EL (cell line): ENCODE data around the gene NMNAT2.
"Not testable (repeated sequence)": the region's sequence is repeated elsewhere in the genome, so short reads cannot be mapped to it uniquely, and the experiment has no call there.

Source experiments
- DNase-seq: peaks from one replicate; pipeline ENCODE4 v3.0.0-alpha.2; 2016

NMNAT2 gene

DNA sequence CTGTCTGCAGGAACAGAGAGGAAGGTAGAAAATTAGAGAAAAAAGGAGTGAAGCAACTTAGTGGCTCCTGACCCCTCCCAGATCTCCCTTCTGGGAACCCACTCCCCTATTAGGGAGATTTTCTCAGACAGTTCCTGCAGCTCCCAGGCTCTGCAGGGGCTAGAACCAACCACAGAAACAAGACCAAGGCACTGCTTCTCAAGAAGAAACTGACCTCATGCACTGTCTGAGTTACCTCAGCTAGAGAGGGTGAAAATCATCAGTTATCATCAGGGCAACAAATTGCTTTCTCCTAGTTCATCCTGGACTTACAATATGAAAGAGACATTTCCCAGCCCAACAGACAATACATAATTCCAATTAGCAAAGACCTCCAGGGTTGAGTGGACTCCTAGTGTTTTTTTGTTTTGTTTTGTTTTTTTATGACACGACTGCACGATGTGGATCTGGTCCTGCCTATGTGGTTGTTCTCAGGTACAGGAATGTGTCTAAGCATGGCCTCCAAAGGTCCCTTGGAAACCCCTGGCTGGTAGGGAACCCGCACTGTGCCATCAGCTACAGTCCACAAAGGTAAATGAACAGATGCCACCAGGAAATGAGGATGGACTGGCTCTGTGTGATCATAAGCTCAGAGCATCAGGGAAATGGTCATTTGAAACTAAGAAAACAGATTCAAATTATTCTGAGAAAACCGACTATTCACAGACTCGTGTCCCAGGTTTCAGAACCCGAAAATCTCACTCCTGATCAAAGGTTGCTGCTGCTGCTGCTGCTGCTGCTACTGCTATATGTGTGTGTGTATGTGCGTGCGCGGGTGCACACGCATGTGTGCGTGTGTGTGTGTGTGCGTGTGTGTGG, 166.8 kb downstream of the NMNAT2 start:
- no peak for DNase-seq

DNA sequence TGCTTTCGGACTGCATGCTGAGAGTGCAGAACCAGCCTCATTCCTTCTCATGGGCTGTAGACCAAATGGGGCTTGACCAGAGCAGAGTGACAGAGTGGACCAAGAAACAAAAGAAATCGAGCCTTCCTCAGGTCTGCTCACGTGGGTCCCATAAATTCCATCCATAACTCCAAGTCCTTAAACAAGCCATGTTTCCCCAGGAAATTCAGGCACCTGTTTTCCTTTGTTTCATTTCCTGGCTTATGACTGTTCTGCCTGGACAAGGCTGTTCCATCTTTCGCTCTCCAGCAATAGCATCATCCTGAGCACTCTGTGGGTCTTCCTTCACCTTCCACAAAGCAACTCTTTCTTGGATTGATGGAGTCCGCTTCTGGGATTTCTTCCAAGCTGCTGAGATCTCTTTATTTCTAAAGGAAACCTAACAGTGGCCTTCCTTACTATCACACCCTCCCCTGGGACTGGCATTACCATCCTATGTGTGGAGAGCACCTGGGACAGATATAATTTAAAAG, 168.2 kb downstream of the NMNAT2 start:
- no peak for DNase-seq

DNA sequence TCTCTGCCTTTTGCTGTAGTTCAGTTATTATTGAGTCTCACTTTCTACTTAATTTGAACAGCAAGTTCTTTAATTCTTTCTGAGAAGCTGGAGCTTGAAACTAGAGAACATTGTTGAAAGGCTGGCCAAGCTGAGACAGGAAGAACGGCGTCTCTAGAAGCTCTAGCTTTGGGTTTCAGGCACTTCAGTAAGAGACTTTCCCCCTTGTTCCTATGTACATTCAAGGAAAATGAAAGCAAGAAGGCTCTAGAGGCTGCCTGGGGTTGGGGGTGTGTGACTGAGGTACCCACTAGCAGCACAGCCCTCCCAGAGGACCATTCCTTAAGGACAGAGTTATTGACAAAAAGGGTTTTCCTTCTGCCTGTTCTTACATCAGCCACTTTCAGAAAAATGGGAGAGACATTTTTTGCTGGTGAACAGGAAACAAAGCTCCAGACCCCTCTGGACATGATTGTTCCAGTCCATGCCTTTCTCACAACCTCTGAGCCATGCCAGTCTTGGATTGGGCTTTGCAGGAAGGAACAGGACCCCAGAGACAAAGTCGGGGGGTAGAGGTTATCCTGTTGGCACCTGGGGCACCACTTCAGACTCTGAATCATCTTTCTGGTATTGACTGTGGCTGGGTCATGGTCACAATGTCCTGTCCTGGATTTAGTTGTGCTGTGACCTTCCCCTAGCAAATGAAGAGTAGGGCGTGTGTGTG, 169.0 kb downstream of the NMNAT2 start:
- DNase-seq: no peak

DNA sequence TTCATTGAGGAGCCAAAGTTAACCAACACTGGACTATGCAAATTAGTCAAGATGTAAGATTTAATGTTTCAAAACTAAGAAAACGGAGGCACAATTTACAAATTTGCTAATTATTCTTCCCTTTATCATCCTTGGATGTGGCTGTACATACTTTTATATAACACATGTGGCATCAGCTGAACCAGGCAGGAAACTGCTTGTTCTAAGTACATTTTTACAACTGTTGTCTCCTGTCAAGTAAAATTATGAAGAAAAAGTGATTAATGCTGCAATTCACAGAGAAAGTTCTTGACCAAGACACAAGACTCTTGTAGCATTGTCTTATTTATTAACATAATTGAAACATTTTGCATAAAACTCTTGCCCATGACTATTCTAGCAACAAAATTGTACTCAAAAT, 170.2 kb downstream of the NMNAT2 start:
- no peak for DNase-seq

DNA sequence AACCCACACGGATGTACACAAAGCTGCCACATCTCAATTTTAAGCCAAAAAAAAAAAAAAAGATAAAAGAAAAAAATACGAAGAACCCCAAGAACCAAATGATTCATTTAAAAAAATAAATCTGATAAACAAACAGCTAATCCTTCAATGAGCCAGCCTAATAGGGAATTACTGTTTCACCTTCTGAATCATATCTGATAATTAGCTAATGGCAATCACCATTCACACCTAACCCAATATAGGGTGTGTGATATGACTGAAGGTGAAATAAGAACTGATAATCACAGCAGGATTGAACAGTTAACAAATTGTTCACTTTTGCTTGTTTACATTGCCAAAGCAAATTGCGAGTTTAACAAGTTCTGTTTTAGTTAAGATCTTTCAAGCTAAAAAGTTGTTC, 170.7 kb downstream of the NMNAT2 start:
- DNase-seq: no peak

DNA sequence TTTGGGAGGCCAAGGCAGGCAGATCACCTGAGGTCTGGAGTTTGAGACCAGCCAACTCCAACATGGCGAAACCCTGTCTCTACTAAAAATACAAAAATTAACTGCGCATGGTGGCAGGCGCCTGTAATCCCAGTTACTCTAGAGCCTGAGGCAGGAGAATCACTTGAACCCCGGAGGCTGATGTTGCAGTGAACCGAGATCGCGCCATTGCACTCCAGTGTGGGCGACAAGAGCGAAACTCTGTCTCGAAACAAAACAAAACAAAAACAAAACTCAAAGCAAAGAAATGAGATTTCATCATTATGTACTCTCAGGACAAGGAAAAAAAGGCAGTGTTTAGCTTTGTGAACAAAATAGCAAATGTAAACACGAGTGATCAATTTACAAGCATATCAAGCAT, 171.1 kb downstream of the NMNAT2 start:
- no peak for DNase-seq

DNA sequence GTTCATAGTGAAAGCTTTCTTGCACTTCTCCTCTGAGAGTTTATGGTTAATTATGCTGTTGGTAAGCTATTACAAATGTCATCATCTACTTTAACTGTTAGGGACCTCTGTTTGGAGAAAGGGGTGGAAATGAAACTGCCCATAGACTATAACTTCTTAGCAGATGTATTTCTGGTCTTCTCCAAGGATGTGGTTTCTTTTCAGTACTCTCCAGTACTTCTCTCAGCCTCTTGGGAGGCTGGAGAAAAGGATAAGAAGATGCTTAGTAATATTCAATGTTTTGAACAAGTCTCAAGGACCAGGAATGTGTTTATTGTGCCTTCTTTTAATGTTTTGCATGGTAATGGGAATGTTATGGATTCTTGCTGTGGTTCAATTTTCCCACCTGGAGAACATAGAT, 171.7 kb downstream of the NMNAT2 start:
- DNase-seq: no peak

DNA sequence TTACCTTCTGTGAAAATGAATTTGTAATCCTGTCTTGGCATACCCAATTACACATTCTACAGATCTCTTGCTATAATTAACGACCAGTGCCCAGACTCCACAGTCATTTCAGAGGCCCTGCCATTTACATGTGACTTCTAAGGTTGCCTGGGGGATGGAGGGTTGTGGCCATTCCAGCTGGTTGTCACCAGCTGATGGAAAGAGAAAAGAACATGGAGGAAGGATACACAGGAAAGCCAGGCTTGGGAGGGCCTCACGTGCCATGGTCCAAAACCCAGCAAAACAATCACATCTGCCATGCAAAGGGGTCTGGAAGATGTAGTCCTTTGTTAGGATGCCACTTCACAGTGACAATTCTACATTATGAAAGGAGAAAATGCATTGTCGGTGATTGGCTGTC, 172.8 kb downstream of the NMNAT2 start:
- DNase-seq: no peak

DNA sequence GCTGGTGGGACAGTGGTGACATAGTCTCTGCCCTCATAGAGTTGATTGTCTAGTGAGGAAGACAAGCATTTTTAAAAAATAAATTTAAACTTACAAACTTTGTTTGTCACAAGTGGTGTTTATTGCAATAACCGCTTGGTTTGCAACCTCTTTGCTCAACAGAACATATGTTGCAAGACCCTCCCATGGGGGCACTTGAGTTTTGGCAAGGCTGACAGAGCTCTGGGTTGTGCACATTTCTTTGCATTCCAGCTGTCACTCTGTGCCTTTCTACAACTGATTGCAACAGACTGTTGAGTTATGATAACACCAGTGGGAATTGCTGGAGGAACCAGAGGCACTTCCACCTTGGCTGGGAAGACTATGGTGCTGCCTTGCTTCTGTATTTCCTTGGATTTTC, 173.7 kb downstream of the NMNAT2 start:
- DNase-seq: peak; percentile 18

DNA sequence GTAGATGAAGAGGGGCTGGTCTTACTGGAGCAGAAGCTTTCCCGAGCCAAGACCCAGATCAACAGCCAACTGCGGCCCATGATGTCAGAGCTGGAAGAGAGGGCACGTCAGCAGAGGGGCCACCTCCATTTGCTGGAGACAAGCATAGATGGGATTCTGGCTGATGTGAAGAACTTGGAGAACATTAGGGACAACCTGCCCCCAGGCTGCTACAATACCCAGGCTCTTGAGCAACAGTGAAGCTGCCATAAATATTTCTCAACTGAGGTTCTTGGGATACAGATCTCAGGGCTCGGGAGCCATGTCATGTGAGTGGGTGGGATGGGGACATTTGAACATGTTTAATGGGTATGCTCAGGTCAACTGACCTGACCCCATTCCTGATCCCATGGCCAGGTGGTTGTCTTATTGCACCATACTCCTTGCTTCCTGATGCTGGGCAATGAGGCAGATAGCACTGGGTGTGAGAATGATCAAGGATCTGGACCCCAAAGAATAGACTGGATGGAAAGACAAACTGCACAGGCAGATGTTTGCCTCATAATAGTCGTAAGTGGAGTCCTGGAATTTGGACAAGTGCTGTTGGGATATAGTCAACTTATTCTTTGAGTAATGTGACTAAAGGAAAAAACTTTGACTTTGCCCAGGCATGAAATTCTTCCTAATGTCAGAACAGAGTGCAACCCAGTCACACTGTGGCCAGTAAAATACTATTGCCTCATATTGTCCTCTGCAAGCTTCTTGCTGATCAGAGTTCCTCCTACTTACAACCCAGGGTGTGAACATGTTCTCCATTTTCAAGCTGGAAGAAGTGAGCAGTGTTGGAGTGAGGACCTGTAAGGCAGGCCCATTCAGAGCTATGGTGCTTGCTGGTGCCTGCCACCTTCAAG, 174.8 kb downstream of the NMNAT2 start:
- no peak for DNase-seq

DNA sequence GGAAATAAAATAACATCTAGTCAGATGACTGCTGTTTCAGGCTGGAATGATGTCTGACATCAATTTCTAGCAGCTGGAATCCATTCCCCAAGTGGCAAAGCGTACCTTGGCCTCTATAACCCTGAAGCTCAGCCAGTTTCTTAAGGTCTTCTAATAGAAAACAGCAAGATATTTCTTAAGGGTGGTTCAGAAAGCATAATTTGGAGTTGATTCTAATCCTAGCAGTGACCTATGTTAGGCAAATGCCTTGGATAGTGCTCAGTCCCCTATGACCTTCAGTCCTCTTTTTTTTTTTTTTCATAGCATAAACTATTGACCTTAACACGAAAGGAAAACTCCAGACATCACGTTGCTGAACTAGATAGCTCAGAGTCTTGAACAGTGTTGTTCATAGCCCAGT, 175.6 kb downstream of the NMNAT2 start:
- no peak for DNase-seq

DNA sequence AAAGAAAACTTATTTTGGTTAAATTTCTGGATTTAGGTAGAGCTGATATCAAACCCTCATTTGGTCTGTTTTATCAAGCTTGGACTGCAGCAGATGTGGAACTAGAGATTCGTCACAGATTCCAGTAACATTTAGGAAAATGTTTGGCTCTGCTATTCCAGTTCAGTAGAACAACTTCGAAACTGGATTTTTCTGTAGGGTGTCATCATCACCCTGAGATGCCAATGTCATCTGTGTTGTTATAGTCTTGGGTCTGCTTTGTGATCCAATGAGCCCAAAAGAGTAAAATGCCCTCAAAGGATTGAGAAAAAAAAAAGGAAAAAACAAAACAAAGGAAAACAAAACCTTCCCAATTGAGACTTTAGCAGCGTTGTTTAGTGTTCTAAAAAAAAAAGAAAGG, 176.7 kb downstream of the NMNAT2 start:
- DNase-seq: peak; percentile 71

DNA sequence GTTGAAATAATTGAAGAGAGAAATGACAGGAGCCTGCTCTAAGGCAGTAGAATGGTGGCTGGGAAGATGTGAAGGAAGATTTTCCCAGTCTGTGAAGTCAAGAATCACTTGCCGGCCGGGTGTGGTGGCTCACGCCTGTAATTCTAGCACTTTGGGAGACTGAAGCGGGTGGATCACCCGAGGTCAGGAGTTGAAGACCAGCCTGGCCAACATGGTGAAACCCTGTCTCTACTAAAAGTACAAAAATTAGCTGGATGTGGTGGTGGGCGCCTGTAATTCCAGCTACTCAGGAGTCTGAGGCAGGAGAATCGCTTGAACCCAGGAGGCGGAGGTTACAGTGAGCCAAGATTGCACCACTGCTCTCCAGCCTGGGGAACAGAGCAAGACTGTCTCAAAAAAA, 177.3 kb downstream of the NMNAT2 start:
- not testable (repeated sequence) for DNase-seq

DNA sequence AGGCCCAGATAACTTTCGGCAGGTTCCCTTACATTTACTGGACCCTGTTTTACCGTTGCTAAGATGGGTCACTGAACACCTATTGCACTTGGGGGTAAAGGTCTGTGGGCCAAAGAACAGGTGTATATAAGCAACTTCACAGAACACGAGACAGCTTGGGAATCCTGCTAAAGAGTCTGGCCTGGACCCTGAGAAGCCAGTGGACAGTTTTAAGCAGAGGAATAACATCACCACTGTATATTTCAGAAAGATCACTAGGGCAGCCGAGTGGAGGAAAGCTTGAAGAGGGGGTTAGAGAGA, 177.7 kb downstream of the NMNAT2 start:
- no peak for DNase-seq

DNA sequence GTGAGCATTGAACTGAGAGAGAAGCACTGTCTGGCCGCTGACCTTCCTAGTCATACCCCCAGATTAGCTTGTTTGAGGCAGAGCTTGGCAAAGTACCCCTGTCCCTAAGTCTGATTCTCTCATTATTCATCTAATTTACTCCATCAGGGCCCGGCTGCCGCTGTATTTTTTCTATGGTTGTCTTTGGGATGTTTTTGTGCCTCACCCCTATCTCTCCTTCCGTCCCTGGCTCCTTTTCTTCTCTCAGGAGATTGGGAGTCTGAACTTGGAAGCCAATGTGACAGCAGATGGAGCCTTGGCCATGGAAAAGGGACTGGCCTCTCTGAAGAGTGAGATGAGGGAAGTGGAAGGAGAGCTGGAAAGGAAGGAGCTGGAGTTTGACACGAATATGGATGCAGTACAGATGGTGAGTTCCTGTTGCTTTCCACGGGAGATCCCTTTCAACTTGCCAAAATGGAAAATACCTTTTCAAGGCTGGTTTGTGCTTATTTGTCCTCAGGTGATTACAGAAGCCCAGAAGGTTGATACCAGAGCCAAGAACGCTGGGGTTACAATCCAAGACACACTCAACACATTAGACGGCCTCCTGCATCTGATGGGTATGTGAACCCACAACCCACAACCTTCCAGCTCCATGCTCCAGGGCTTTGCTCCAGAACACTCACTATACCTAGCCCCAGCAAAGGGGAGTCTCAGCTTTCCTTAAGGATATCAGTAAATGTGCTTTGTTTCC, 178.2 kb downstream of the NMNAT2 start:
- DNase-seq: no peak

DNA sequence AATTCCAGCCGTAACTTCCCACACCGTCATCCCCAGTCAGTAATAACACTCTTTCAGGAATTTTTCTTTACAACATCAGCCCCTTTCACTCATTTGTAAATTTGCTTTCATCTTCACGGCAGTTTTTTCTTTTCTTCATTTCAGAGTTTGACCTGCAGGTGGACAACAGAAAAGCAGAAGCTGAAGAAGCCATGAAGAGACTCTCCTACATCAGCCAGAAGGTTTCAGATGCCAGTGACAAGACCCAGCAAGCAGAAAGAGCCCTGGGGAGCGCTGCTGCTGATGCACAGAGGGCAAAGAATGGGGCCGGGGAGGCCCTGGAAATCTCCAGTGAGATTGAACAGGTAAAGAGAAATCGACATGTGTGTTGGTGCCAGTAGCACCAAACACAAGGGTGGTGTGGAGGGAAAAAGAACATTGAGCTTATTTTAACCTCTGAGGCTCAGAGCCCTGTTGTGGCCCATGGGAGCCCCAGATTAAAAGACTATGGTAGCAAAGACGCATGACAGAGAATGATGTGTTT, 178.9 kb downstream of the NMNAT2 start:
- DNase-seq: no peak

DNA sequence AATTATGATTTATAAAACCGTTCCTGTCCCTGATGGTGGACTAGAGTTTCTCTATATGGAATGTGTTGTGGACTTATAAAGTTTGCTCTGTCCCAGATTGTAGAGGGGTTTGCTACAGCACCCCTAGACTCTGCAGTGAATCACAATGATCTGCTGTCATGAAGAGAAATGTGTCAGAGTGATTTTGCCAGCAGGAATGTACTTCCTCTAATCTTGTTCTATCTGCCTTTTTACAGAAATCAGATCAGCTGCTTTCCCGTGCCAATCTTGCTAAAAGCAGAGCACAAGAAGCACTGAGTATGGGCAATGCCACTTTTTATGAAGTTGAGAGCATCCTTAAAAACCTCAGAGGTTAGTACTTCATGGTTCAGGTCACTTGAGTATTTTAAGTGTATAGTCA, 180.1 kb downstream of the NMNAT2 start:
- peak; percentile 88 for DNase-seq

DNA sequence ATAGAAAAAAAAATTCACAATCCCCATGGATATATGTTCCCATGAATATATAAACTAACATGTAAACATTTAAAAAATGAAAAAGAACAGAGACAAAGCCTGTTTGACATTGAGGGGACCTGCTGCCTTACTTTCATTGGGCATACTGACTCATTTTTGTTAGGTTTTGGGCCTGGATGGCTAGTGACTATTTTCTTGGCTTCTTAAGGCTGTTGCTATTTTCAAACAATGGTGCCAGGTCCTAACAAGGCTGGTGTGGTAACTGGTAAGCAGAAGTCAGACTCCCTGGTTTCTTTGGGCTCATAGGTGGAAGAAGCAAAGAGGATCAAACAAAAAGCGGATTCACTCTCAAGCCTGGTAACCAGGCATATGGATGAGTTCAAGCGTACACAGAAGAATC, 181.1 kb downstream of the NMNAT2 start:
- DNase-seq: no peak

DNA sequence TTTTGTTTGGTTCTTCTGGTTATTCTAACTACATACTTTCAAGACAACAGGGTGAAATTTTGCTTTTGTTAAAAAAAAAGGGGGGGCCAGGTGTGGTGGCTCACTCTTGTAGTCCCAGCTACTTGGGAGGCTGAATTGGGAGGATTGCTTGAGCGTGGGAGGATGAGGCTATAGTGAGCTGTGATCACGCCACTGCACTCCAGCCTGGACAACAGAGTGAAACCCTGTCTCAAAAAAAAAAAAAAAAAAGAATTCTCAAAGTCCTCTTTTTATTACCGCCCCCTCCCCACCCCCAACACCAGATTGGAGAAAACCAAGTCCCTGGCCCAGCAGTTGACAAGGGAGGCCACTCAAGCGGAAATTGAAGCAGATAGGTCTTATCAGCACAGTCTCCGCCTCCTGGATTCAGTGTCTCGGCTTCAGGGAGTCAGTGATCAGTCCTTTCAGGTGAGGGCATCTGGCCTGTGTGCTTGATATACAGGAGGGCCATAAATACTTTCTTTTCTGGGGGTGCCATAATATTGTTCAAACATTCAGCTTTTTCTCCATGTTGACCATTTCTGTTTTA, 181.9 kb downstream of the NMNAT2 start:
- no peak for DNase-seq

DNA sequence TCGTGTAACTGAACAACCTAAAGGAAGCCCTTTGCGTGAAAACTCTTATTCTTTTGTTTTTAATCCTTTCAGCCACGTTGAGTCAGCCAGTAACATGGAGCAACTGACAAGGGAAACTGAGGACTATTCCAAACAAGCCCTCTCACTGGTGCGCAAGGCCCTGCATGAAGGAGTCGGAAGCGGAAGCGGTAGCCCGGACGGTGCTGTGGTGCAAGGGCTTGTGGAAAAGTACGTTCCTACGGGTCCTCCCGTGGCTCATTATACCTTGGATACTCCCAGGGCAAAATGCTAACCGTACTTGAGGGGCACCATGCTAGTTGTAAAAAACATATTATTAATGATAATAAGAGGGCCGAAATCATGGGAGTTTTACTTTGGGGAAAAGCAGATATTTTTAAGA, 182.7 kb downstream of the NMNAT2 start:
- no peak for DNase-seq

DNA sequence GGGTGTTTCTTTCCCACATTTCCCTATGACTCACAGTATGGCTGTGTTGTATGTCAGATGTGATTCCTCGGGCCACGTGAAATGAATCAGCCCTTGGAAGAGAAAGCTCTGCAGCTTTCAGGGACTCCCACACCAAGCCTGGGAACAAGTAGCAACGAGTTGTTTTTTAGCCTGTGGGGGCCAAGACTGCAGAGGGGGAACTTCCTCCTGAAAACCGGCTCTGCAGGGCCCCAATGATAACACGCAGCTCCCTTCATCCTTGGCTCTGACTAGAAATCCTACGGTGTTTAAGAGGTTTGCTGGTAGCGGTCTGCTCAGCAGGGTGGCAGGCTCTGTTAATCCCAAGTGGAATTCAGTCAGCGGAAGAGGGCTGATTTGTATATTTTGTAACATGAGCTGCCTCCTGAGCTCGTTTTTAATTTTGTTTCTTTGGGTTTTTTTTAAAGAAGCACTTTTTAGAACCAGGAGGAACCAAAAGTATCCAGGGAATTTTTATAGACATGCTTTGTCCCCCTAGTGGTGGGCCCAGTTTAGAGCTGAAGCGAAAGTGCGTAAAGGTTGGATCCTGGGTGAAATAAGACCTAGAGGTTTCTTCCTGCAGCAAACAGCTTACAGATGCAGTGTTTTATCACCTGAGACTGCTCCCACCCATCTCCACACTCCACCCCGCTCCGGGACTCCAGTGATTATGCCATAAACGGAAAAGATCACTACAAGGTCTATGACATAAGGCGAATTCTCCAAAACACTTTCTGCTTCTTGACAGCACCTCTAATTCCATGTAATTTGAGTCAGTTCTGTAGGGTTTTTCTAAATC, 183.3 kb downstream of the NMNAT2 start:
- peak; percentile 97 for DNase-seq
